Left renal cortex interstitium (tissue), 4 donors: Measurements from ENCODE around the gene RASAL3. TPM values are rescaled to one million over a fixed set of nuclear protein-coding genes. Genes with fewer than 3 reads are reported as not detected.
"Not testable (repeated sequence)": the region's sequence is repeated elsewhere in the genome, so short reads cannot be mapped to it uniquely, and the experiment has no call there.

Experiments used
- DNase-seq, 4 donors: peaks; one replicate each; pipeline ENCODE4 v3.0.0-alpha.2; 2013; ENCODE audit warnings: low read depth in 4 of 4, low spot score in 2 of 4, missing footprints in 1 of 4
- polyA plus RNA-seq, 4 donors: library from polyadenylated mRNA; unstranded; fragments of 120-200 nt; gene quantifications; one replicate each; pipeline ENCODE4 v1.2.1, GENCODE V29; 2013; ENCODE audit not compliant: insufficient read length in 4 of 4

Gene RASAL3
- 1 to 10 TPM in 2 of 4 donors, under 1 TPM in 2; 0.79 to 1.6 (median 0.99) TPM for polyA plus RNA-seq

DNA sequence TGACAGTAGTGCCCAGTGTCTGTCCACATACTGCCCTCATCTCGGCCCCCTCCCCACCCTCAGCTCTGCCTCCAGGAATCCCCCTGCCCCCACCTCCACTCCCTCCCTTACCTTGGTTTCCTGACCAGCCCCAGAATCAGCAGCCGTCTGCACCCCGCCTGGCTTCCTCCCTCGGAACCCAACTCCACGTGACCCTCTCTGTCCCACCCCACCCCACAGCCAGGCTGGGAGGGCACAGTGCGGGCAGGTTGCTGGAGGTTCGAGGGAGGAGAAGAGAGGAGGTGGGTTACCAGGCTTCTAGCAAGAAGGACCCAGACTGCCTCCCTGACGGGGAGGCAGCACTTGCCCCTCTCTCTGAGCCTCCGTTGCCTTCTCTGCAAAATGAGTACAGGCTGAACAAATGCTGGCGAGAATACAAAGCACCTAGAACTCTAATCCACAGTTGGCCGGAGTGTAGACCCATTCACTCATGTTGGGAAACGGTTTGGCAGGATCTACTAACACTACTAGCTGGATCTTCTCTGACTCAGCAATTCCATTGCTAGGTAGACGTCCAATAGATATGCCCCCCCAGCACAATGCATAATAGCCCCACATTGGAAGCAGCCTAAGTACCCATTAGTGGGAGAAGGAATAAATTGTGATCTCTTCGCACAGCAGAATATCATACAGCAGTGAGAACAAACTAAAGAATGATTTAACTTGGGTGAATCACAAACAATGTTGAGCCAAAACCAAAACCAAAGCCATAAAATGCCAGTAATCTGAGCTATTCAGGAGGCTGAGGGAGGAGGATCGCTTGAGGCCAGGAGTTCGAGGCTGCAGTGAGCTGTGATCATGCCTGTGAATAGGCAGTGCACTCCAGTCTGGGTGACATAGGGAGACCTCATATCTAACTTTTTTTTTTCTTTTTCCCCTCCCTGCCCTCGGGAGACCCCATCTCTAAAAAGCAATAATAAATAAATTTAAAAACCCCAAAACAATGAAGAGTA is at the start of gene RASAL3:
RASAL3 (minus strand) TSS at position 151 of the 992 bp plus-strand sequence. CDS start 186 bp downstream, outside the sequence.
- no peak for DNase-seq

DNA sequence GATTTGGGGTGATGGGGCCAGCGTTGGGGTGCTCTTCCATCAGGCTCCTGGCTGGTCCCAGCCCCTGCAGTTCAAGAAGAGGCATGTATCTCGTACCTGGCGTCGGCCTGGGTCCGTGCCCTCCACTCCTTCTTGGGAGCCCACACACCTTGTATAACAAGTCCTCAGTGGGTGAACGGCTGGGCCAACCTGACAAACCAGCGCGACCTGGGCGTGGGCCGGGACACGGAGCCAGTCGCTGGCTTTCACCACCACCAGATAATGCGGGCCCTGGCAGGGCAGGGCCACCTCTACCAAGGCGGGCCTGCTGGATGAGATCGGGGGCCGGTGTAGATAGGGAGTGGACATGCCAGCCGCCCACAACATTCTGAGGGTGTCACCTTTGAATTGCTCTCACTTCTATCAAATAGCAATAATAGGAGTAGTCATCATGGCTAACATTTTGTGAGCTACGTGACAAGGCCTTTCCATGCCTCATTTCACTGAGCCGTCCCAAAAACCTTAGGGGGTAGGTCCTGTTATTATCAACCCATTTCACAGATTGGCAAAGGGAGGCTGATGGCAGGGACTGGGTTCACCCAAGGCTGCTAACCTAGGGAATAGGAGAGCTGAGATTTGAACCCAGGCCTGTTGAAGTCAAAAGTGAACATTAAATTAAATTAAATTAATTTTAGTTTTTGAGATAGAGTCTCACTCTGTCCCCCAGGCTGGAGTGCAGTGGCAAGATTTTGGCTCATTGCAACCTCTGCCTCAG is 47.5 kb upstream of the RASAL3 start:
- no peak for DNase-seq

- no peak for DNase-seq
Observed at GRCh38 chr19:15508035-15508710, 43.8 kb upstream of the RASAL3 start, which contains the start of gene CYP4F22. TSS of gene CYP4F22 (plus strand) at chr19:15508525. CDS start at chr19:15525337, 16,812 bp downstream.

DNA sequence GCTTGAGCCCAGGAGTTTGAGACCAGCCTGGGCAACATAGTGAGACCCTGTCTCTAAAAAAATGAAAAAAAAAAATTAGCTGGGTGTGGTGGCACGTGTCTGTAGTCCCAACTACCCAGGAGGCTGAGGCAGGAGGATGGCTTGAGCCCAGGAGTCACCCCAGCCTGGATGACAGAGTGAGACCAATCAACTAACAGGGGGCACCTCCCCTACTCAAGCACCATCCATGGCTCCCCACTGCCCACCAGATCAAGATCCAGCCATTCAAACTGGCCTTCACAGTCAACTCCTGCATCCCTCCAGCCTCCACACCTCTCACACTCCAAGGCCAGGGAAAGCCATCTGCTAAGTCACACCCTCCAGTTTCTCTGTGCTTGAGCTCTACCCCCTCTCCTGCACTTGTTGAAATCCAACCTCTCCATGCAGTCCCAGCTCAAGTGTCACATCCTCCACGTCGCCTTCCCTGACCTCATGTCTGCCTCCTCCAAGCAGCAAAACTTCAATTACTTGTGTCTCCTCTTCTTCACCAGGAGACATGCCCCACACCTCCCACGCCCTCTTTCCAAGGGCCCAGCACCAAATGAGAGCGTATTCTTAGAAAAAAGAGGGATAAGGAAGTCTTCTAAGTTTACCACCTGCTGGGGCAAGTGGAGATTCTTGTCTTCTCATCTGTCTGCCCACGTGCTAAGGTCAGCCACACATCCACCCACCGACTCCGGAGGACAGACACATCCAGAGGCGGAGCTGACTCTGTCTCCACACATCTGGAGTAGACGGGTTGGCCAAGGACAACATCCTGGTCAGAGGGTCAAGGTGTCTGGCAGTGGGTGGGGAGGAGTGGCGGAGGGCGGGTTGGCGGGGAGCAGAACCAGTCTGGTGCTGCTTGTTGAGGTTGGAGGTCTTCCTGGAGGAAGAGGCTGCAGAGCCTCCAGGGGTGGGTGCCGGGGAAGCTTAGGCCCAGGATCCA is 43.0 kb upstream of the RASAL3 start:
- no peak for DNase-seq

GRCh38 chr19:15506074-15506571 is 41.8 kb upstream of the RASAL3 start:
- DNase-seq, result no peak

DNA sequence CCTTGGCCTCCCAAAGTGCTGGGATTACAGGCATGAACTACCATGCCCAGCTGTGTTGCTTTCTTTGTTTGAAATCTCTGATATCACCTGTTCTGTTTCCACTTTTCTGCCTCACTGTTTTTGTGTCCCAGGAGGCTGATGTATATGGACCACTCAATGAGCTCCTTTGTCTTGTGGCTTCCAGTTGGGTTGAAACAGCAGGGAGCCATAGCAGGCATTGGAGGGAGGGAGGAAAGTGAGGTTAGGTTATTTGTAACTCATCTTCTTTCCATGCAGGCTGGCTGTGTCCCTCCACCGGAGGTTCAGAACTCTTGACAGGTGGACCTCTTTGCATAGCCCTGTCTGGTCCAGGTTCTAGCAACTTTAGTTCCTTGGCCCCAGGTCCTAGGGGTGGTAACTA is 37.9 kb upstream of the RASAL3 start:
- DNase-seq, result no peak

GRCh38 chr19:15501596-15501995 is 37.3 kb upstream of the RASAL3 start:
- DNase-seq, result no peak

GRCh38 chr19:15498910-15499309 is 34.6 kb upstream of the RASAL3 start:
- no peak for DNase-seq

- DNase-seq, result no peak
Observed at GRCh38 chr19:15498156-15498858, 34.0 kb upstream of the RASAL3 start.

- DNase-seq, result no peak
Observed at GRCh38 chr19:15495151-15495550, 30.8 kb upstream of the RASAL3 start.

- no peak for DNase-seq
Observed at GRCh38 chr19:15488489-15489226, 24.3 kb upstream of the RASAL3 start.

DNA sequence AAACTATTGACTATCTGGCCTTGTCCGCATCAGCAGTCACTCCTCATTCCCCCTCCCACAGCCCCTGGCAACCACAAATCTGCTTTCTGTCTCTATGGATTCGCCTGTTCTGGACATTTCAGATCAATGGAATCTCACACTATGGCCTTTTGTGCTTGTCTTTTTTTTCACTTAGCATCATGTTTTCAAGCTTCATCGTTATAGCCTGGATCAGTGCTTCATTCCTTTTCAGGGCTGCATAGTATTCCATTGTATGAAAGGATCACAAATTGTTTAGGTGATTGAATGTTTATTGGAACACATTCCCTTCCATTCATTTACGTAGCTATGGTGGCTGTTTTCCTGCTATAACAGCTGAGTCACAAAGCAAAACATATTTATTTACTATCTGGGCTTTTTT is 22.7 kb upstream of the RASAL3 start:
- no peak for DNase-seq

DNA sequence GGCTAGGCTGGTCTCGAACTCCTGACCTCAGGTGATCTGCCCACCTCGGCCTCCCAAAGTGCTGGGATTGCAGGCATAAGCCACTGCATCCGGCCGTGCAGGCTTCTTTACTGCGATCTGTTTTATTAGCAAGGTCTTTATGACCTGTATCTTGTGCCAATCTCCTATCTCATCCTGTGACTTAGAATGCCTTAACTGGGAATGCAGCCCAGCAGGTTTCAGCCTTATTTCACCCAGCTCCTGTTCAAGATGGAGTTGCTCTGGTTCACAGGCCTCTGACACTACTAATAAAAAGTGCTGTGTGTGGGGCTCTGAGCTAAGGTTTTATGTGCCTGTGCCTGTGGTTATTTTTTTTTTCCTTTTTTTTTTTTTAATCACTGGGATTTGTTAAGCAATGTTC is 21.4 kb upstream of the RASAL3 start:
- not testable (repeated sequence) for DNase-seq

DNA sequence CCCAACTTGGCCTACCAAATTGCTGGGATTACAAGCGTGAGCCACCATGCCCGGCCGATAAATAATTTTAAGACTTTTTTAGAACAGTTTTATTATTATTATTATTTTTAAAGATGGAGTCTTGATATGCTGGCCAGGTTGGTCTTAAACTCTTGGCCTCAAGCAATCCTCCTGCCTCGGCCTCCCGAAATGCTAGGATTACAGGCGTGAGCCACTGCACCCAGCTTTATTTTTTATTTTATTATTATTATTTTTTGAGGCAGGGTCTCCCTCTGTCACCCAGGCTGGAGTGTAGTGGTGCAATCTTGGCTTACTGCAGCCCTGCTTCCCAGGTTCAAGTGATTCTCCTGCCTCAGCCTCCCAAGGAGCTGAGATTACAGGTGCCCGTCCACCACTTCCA is 16.7 kb upstream of the RASAL3 start:
- DNase-seq, result not testable (repeated sequence)

DNA sequence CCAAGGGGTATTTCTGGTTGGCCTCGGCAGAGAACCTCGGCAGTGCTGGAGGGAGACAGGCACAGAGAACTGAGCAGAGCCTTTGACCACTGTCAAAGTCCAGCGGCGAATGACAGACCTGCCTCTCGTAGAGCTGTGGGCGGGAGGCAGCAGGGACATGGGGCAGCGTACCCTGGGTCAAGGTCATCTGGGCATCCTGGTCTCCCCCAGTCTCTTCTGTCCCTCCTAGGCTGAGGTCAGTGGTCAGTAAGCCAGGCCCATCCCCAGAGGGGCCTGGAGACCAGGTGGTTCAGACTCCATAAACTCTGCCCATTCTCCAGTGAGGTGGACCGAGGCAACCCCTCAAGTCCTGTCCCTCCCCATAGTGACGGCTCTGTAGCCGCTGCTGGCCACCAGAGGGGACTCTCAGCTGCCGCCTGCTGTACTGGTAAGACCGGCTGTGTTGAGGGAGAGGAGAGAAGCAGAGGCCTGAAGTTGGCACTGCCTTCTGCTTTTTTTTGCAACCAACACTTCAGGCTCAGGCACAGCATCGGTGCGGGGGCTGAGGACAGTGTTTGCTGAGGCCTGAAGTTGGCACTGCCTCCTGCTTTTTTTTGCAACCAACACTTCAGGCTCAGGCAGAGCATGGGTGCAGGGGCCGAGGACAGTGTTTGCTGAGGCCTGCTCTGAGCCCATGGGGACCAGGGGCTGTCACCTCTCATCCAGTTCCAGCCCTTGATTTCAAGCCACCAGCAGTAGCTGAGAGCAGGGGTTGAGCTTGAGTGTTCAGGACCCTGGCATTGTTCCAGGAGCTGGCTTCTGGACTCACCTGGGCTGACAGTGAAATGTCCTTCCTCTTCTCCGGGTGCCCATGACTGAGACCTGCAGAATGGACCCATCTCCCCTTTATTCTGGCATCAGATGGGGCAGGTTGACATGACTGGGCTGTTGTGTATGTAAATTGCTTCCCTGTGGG is 15.3 kb upstream of the RASAL3 start, which contains the start of gene PGLYRP2:
PGLYRP2 (minus strand) TSS at position 111 of the 955 bp plus-strand sequence. CDS start 130 bp downstream, outside the sequence.
- no peak for DNase-seq

DNA sequence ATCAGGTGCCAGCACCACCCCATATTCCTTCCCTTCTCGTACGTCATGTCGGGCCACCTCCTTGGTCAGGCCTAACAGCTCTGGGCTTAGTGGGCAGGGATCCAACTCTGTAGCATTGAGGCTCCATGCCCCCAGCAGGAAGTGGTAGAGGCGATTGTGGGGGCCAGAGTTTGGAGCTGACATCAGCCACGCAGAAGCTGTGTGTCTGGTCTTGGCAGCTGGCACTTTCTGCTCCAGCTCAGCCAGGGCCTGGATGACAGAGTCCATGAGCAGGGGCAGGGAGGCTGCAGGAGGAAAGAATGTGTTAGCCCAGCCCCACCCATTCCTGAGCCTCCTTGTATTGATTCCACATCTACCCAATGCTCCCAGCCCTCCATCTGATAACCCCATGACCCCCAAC is 12.0 kb upstream of the RASAL3 start:
- DNase-seq, result no peak

GRCh38 chr19:15475611-15476010 is 11.3 kb upstream of the RASAL3 start:
- no peak for DNase-seq
